H1 (cell line): Measurements from ENCODE around the gene ACER3. TPM values are rescaled to one million over a fixed set of nuclear protein-coding genes. Genes with fewer than 3 reads are reported as not detected.

Experiments
- CTCF ChIA-PET: fragments of 300-600 bp; sonication (Branson Sonifier 250); formaldehyde crosslinking; loops from one replicate; lab custom pipeline; 2021; ENCODE audit not compliant: partially characterized antibody; lab: Charles Lee
- POLR2A ChIA-PET: fragments of 300-600 bp; sonication (Branson Sonifier 250); formaldehyde crosslinking; loops from one replicate; lab custom pipeline; 2021; ENCODE audit warnings: inconsistent platforms; ENCODE audit not compliant: partially characterized antibody; lab: Charles Lee
- DNase-seq, 2 experiments: peaks; one replicate each; pipeline versions ENCODE4 v3.0.0 to v3.0.0-alpha.2; 2010 to 2022; ENCODE audit warnings: low spot score in 2 of 2, low read depth in 1 of 2, mixed read lengths in 1 of 2
- FAIRE-seq: peaks from 2 replicates; lab custom pipeline; 2011; peaks lifted over from hg19 to GRCh38; lab: Jason Lieb, UNC
- H2AFZ ChIP-seq: 2 replicates; pipeline ENCODE4 v1.8.1; 2012; ENCODE audit warnings: low read length, inconsistent platforms
- H2AK5ac ChIP-seq: 2 replicates; pipeline ENCODE4 v1.6.1; 2013; ENCODE audit warnings: low read depth, low read length
- H2BK120ac ChIP-seq: replicated peaks from 2 replicates; pipeline ENCODE3; 2013; ENCODE audit warnings: low read depth, low read length, inconsistent platforms
- H2BK12ac ChIP-seq: 2 replicates; pipeline ENCODE4 v1.6.1; 2013; ENCODE audit warnings: low read depth, low read length
- H2BK15ac ChIP-seq: 2 replicates; pipeline ENCODE4 v1.6.1; 2013; ENCODE audit warnings: low read length
- H2BK20ac ChIP-seq: 2 replicates; pipeline ENCODE4 v1.6.1; 2013; ENCODE audit warnings: low read length
- H2BK5ac ChIP-seq: 2 replicates; pipeline ENCODE4 v1.6.1; 2013; ENCODE audit warnings: low read depth, low read length
- H3K14ac ChIP-seq: 2 replicates; pipeline ENCODE4 v1.6.1; 2013; ENCODE audit warnings: inconsistent platforms; ENCODE audit not compliant: insufficient read length
- H3K18ac ChIP-seq: 2 replicates; pipeline ENCODE4 v1.6.1; 2013; ENCODE audit warnings: low read length; ENCODE audit errors: extremely low read depth
- H3K23ac ChIP-seq: 2 replicates; pipeline ENCODE4 v1.6.1; 2013; ENCODE audit warnings: inconsistent platforms; ENCODE audit not compliant: insufficient read length
- H3K23me2 ChIP-seq: 2 replicates; pipeline ENCODE4 v1.6.1; 2013; ENCODE audit warnings: low read depth, low read length
- H3K27ac ChIP-seq: 2 replicates; pipeline ENCODE4 v1.6.1; 2011; ENCODE audit warnings: low read depth, low read length, inconsistent platforms
- H3K27me3 ChIP-seq, 4 experiments: replicated peaks in 1 of 4; 1 replicate in 1 of 4; 2 replicates in 3 of 4; pipeline versions ENCODE4 v1.6.1 to v1.8.1; 2011 to 2013; ENCODE audit warnings: low read length in 3 of 4, mild to moderate bottlenecking in 3 of 4, inconsistent platforms in 2 of 4, mixed read lengths in 2 of 4, moderate library complexity in 1 of 4; ENCODE audit not compliant: control insufficient read depth in 3 of 4, insufficient read depth in 3 of 4; ENCODE audit errors: extremely low read depth in 1 of 4
- H3K36me3 ChIP-seq, 4 experiments: 2 replicates each; pipeline versions ENCODE4 v1.6.1 to v1.8.1; 2011 to 2013; ENCODE audit warnings: mild to moderate bottlenecking in 4 of 4, low read length in 3 of 4, moderate library complexity in 2 of 4, control low read depth in 1 of 4, inconsistent platforms in 1 of 4; ENCODE audit not compliant: insufficient read depth in 4 of 4, control insufficient read depth in 2 of 4
- H3K4ac ChIP-seq: replicated peaks from 2 replicates; pipeline ENCODE3; 2013; ENCODE audit warnings: low read length, low read depth, mixed read lengths, inconsistent platforms; ENCODE audit not compliant: insufficient read length
- H3K4me1 ChIP-seq, 4 experiments: replicated peaks in 1 of 4; 1 replicate in 1 of 4; 2 replicates in 3 of 4; pipeline versions ENCODE4 v1.6.1 to v1.8.1; 2011 to 2013; ENCODE audit warnings: low read length in 3 of 4, inconsistent platforms in 2 of 4, mixed read lengths in 1 of 4; ENCODE audit not compliant: insufficient read depth in 4 of 4, control insufficient read depth in 3 of 4
- H3K4me2 ChIP-seq, 2 experiments: 2 replicates each; pipeline versions ENCODE4 v1.6.1 to v1.8.1; 2011 to 2013; ENCODE audit warnings: low read depth in 2 of 2, low read length in 2 of 2, control low read depth in 1 of 2, inconsistent platforms in 1 of 2, mild to moderate bottlenecking in 1 of 2; ENCODE audit not compliant: insufficient read depth in 1 of 2
- H3K4me3 ChIP-seq, 4 experiments: fragments of 200-600, 300-600 bp in 1 of 4; sonication (generic), shearing (Covaris generic), sonication (Bioruptor Twin) in 1 of 4; 2 replicates each; pipeline versions ENCODE4 v1.5.1 to v1.8.1; 2011 to 2016; ENCODE audit warnings: low read length in 4 of 4, low read depth in 3 of 4, control low read depth in 2 of 4, inconsistent platforms in 2 of 4, mild to moderate bottlenecking in 2 of 4, mixed read lengths in 1 of 4, moderate library complexity in 1 of 4; ENCODE audit not compliant: insufficient read depth in 2 of 4; ENCODE audit errors: extremely low read depth in 1 of 4
- H3K56ac ChIP-seq: replicated peaks from 2 replicates; pipeline ENCODE3; 2013; ENCODE audit warnings: low read depth, mild to moderate bottlenecking, mixed read lengths, low read length, inconsistent platforms; ENCODE audit not compliant: insufficient read length
- H3K79me1 ChIP-seq: 2 replicates; pipeline ENCODE4 v1.6.1; 2013; ENCODE audit warnings: low read depth, low read length, control low read depth
- H3K79me2 ChIP-seq, 2 experiments: 2 replicates each; pipeline versions ENCODE4 v1.6.1 to v1.8.1; 2012 to 2013; ENCODE audit warnings: low read length in 2 of 2, mild to moderate bottlenecking in 2 of 2, inconsistent platforms in 1 of 2; ENCODE audit not compliant: insufficient read depth in 2 of 2, control insufficient read depth in 1 of 2
- H3K9ac ChIP-seq, 4 experiments: replicated peaks in 1 of 4; 1 replicate in 1 of 4; 2 replicates in 3 of 4; pipeline versions ENCODE4 v1.6.1 to v1.8.1; 2011 to 2013; ENCODE audit warnings: low read depth in 3 of 4, low read length in 3 of 4, control low read depth in 2 of 4, mild to moderate bottlenecking in 2 of 4, moderate library complexity in 2 of 4, inconsistent platforms in 1 of 4; ENCODE audit errors: extremely low read depth in 1 of 4
- H3K9me3 ChIP-seq, 2 experiments: 2 replicates each; pipeline versions ENCODE4 v1.6.1 to v1.8.1; 2012 to 2013; ENCODE audit warnings: mild to moderate bottlenecking in 2 of 2, moderate library complexity in 2 of 2, control low read depth in 1 of 2, inconsistent platforms in 1 of 2, low read depth in 1 of 2, low read length in 1 of 2, mixed read lengths in 1 of 2; ENCODE audit not compliant: insufficient read depth in 2 of 2
- H4K20me1 ChIP-seq, 2 experiments: replicated peaks in 1 of 2; 2 replicates each; pipeline versions ENCODE3 to v1.8.1; 2011 to 2013; ENCODE audit warnings: inconsistent platforms in 2 of 2, low read length in 2 of 2, mild to moderate bottlenecking in 1 of 2; ENCODE audit not compliant: insufficient read depth in 2 of 2, control insufficient read depth in 1 of 2
- H4K5ac ChIP-seq: 2 replicates; pipeline ENCODE4 v1.6.1; 2013; ENCODE audit warnings: low read length, low read depth, mixed read lengths, inconsistent platforms; ENCODE audit not compliant: insufficient read length
- H4K8ac ChIP-seq: 2 replicates; pipeline ENCODE4 v1.8.0; 2013; ENCODE audit warnings: mild to moderate bottlenecking, moderate library complexity, low read length, inconsistent platforms; ENCODE audit not compliant: insufficient read depth; ENCODE audit errors: extremely low read depth
- H4K91ac ChIP-seq: replicated peaks from 2 replicates; pipeline ENCODE3; 2013; ENCODE audit warnings: low read length, mixed read lengths, inconsistent platforms; ENCODE audit not compliant: insufficient read length
- KDM5A ChIP-seq: fragments of 200-600 bp; IDR thresholded peaks from 2 replicates; pipeline ENCODE4 v1.7.1; 2012; ENCODE audit warnings: mild to moderate bottlenecking, low read length, inconsistent platforms, mixed read lengths
- NANOG ChIP-seq: IDR thresholded peaks from 2 replicates; pipeline ENCODE4 v1.6.1; 2011; ENCODE audit warnings: low read length, low read depth, mild to moderate bottlenecking, inconsistent platforms; ENCODE audit not compliant: insufficient read depth, poor library complexity, severe bottlenecking
- NRF1 ChIP-seq: IDR thresholded peaks from 2 replicates; pipeline ENCODE4 v1.6.1; 2011; ENCODE audit warnings: mild to moderate bottlenecking, low read depth, low read length, improper control_type of control experiment
- SIN3A ChIP-seq, 2 experiments: IDR thresholded peaks in 1 of 2; conservative IDR thresholded peaks in 1 of 2; 2 replicates each; pipeline ENCODE4 v1.6.1; 2011 to 2012; ENCODE audit warnings: low read length in 2 of 2, improper control_type of control experiment in 1 of 2, low read depth in 1 of 2, mild to moderate bottlenecking in 1 of 2
- polyA plus RNA-seq, 7 experiments: library from polyadenylated mRNA; depleted of rRNA in 3 of 7; stranded (reverse) in 5 of 7; unstranded in 2 of 7; fragments of >200 nt in 5 of 7; fragments of 200-250 nt in 2 of 7; gene quantifications; 1 replicate in 5 of 7; 2 replicates in 1 of 7; 4 replicates in 1 of 7; pipeline versions ENCODE4 v1.2.1 to v1.2.3, GENCODE V29; 2011 to 2013; ENCODE audit warnings: missing spikeins in 2 of 7, mixed read lengths in 2 of 7
- total RNA-seq: library from RNA; stranded (reverse); fragmentation: NEBNext Ultra II Directional; extraction: Animal tissue kit (Norgen Biotek cat#: 25700); gene quantifications from 2 replicates; pipeline ENCODE4 v1.2.1, GENCODE V29; 2021

ACER3 gene
- total and polyA plus RNA-seq, 2 of the 8 experiments (the other 6 are each of a cell fraction or from before 2014, with no cell fraction given): 5.7 to 16.2 TPM

DNA sequence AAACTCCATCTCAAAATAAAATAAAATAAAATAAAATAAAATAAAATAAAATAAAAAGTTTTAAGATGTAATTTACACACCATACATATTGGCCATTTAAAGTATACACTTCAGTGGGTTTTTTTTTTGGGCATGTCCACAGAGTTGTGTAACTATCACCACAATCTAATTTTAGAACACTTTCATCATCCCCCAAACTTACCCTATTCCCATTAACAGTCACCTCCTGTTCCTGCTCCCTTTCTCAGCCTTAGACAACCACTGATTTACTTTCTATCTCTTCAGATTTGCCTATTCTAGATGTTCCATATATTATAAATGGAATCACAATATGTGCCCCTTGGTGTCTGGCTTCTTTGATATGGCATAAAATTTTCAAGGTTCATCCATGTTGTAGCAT is 4.6 kb upstream of the ACER3 start:
- no peak overlapping the region for H3K23ac ChIP-seq
- no peak overlapping the region for H3K4me2 ChIP-seq
- no peak overlapping the region for H2BK15ac ChIP-seq
- no peak overlapping the region for H2BK20ac ChIP-seq
- no peaks in the 10 kb centered on the region for H3K9me3 ChIP-seq
- H4K91ac ChIP-seq: no peak overlapping the region
- H4K5ac ChIP-seq: no peak overlapping the region
- H3K4me1 ChIP-seq: peaks cover 2 to 4% (median 3%) of the 10 kb centered on the region in 4 experiments; a peak in 5 of 7 replicates
- H3K27me3 ChIP-seq: no peaks in the 10 kb centered on the region
- H3K79me1 ChIP-seq: no peaks in the 10 kb centered on the region
- no peak overlapping the region for H3K4me3 ChIP-seq
- H3K27ac ChIP-seq: no peak overlapping the region
- ChIA-PET POLR2A (no interaction called here), CTCF (no interaction called here)
- DNase-seq: no peak
- H3K9ac ChIP-seq: no peak overlapping the region
- no peak overlapping the region for H2AK5ac ChIP-seq
- no peak overlapping the region for H4K8ac ChIP-seq
- H3K14ac ChIP-seq: no peak overlapping the region
- H2AFZ ChIP-seq: no peak overlapping the region
- no peak overlapping the region for H3K4ac ChIP-seq
- H2BK120ac ChIP-seq: no peak overlapping the region
- no peak overlapping the region for H3K18ac ChIP-seq
- H3K23me2 ChIP-seq: no peaks in the 10 kb centered on the region
- FAIRE-seq: no peak
- H2BK5ac ChIP-seq: no peak overlapping the region
- no peaks in the 10 kb centered on the region for H3K36me3 ChIP-seq
- H3K79me2 ChIP-seq: no peaks in the 10 kb centered on the region
- H4K20me1 ChIP-seq: no peaks in the 10 kb centered on the region
- H3K56ac ChIP-seq: no peak overlapping the region
- H2BK12ac ChIP-seq: no peak overlapping the region
- TF ChIP-seq SIN3A (conservative IDR thresholded peaks at IDR 0.05 in 1 of 2, IDR thresholded peaks at IDR 0.05 in 1 of 2; ENCODE audit: low read depth in 1 of 2, low read length in 2 of 2): no peak
- no peak for TF ChIP-seq NANOG
- TF ChIP-seq KDM5A: no peak
- TF ChIP-seq NRF1: no peak
